IMR-90 (cell line): ENCODE measurements around the gene RIC8A. TPM values are rescaled to one million over a fixed set of nuclear protein-coding genes. Genes with fewer than 3 reads are reported as not detected.

ENCODE experiments used
- ATAC-seq: fragments of 200-7000 bp; cut with Tn5 transposase; 2 replicates; pipeline ENCODE4 v1.9.1; 2020; ENCODE audit warnings: low read depth, mild to moderate bottlenecking, moderate library complexity
- BruUV-seq: library from RNA; stranded (reverse); fragments of 400-500 nt; replicated peaks from 2 replicates; lab custom pipeline; 2021; lab: Mats Ljungman, UMichigan
- CTCF ChIA-PET: fragments of 300-600 bp; formaldehyde crosslinking; extraction: SDS; loops from one replicate; lab custom pipeline; 2021; ENCODE audit warnings: antibody characterized with exemption; lab: Yijun Ruan, JAX
- POLR2A ChIA-PET: fragments of 300-600 bp; sonication (Branson Sonifier 250); formaldehyde crosslinking; loops from one replicate; lab custom pipeline; 2022; ENCODE audit warnings: antibody characterized with exemption; ENCODE audit not compliant: unreplicated experiment; lab: Charles Lee
- DNase-seq: peaks from one replicate; pipeline ENCODE4 v3.0.0; 2013
- H2AFZ ChIP-seq: replicated peaks from 2 replicates; pipeline ENCODE3; 2013; ENCODE audit warnings: low read length, mild to moderate bottlenecking; ENCODE audit not compliant: poor library complexity
- H2AK5ac ChIP-seq: 2 replicates; pipeline ENCODE4 v1.6.1; 2013; ENCODE audit warnings: low read depth, low read length, inconsistent platforms
- H2AK9ac ChIP-seq: replicated peaks from 2 replicates; pipeline ENCODE3; 2013; ENCODE audit warnings: mild to moderate bottlenecking, low read depth, low read length, moderate library complexity; ENCODE audit not compliant: poor library complexity
- H2BK120ac ChIP-seq: 2 replicates; pipeline ENCODE4 v1.6.1; 2013; ENCODE audit warnings: low read depth, low read length, inconsistent platforms
- H2BK15ac ChIP-seq: 3 replicates; pipeline ENCODE4 v1.6.1; 2013; ENCODE audit warnings: low read depth, low read length, inconsistent platforms
- H2BK20ac ChIP-seq: 2 replicates; pipeline ENCODE4 v1.6.1; 2013; ENCODE audit warnings: low read depth, mild to moderate bottlenecking, inconsistent platforms, low read length, moderate library complexity
- H2BK5ac ChIP-seq: 2 replicates; pipeline ENCODE4 v1.6.1; 2013; ENCODE audit warnings: mild to moderate bottlenecking, low read depth, low read length, inconsistent platforms; ENCODE audit not compliant: poor library complexity, severe bottlenecking
- H3K14ac ChIP-seq: replicated peaks from 2 replicates; pipeline ENCODE4 v1.6.1; 2013; ENCODE audit warnings: low read depth, low read length, inconsistent platforms
- H3K18ac ChIP-seq: 2 replicates; pipeline ENCODE4 v1.6.1; 2013; ENCODE audit warnings: low read depth, low read length, control low read depth
- H3K23ac ChIP-seq: 2 replicates; pipeline ENCODE4 v1.6.1; 2013; ENCODE audit warnings: low read depth, low read length, inconsistent platforms
- H3K27ac ChIP-seq: 2 replicates; pipeline ENCODE4 v1.5.1; 2013; ENCODE audit warnings: mild to moderate bottlenecking, control low read depth, low read length; ENCODE audit not compliant: insufficient read depth
- H3K27me3 ChIP-seq: 2 replicates; pipeline ENCODE4 v1.6.1; 2013; ENCODE audit warnings: low read length; ENCODE audit not compliant: control insufficient read depth, insufficient read depth
- H3K36me3 ChIP-seq: 2 replicates; pipeline ENCODE4 v1.6.1; 2013; ENCODE audit warnings: low read length, mixed read lengths; ENCODE audit not compliant: control insufficient read depth, insufficient read depth
- H3K4ac ChIP-seq: 2 replicates; pipeline ENCODE4 v1.6.1; 2013; ENCODE audit warnings: low read depth, low read length, inconsistent platforms
- H3K4me1 ChIP-seq: 2 replicates; pipeline ENCODE4 v1.6.1; 2013; ENCODE audit warnings: low read length, mixed read lengths; ENCODE audit not compliant: control insufficient read depth, insufficient read depth
- H3K4me2 ChIP-seq: 2 replicates; pipeline ENCODE4 v1.6.1; 2013; ENCODE audit warnings: low read depth, mild to moderate bottlenecking, control low read depth, low read length, moderate library complexity
- H3K4me3 ChIP-seq: 2 replicates; pipeline ENCODE4 v1.5.1; 2013; ENCODE audit warnings: low read depth, mild to moderate bottlenecking, control low read depth, low read length, moderate library complexity; ENCODE audit not compliant: insufficient read depth
- H3K56ac ChIP-seq: 2 replicates; pipeline ENCODE4 v1.6.1; 2013; ENCODE audit warnings: low read length, inconsistent platforms; ENCODE audit not compliant: insufficient read depth; ENCODE audit errors: extremely low read depth
- H3K79me1 ChIP-seq, 2 experiments: 2 replicates each; pipeline ENCODE4 v1.6.1; 2013; ENCODE audit warnings: low read length in 2 of 2, inconsistent platforms in 1 of 2, low read depth in 1 of 2
- H3K9ac ChIP-seq: 2 replicates; pipeline ENCODE4 v1.6.1; 2013; ENCODE audit warnings: low read depth, low read length, control low read depth
- H3K9me1 ChIP-seq: 2 replicates; pipeline ENCODE4 v1.6.1; 2013; ENCODE audit warnings: low read length, inconsistent platforms; ENCODE audit not compliant: insufficient read depth
- H3K9me3 ChIP-seq: 2 replicates; pipeline ENCODE4 v1.6.1; 2013; ENCODE audit warnings: low read length; ENCODE audit not compliant: control insufficient read depth, insufficient read depth
- H4K20me1 ChIP-seq: 2 replicates; pipeline ENCODE4 v1.6.1; 2013; ENCODE audit warnings: low read length, inconsistent platforms; ENCODE audit not compliant: insufficient read depth
- H4K5ac ChIP-seq: 2 replicates; pipeline ENCODE4 v1.6.1; 2013; ENCODE audit warnings: mild to moderate bottlenecking, low read depth, low read length, control low read depth
- H4K8ac ChIP-seq, 2 experiments: 2 replicates each; pipeline ENCODE4 v1.6.1; 2013; ENCODE audit warnings: low read depth in 2 of 2, low read length in 2 of 2, control low read depth in 1 of 2, inconsistent platforms in 1 of 2
- H4K91ac ChIP-seq: 2 replicates; pipeline ENCODE4 v1.6.1; 2013; ENCODE audit warnings: low read depth, low read length, inconsistent platforms; ENCODE audit not compliant: insufficient read depth
- BHLHE40 ChIP-seq: fragments of 150-350 bp; IDR thresholded peaks from 2 replicates; pipeline ENCODE4 v1.6.1; 2016; ENCODE audit warnings: mild to moderate bottlenecking, low read depth, low read length
- CEBPB ChIP-seq: IDR thresholded peaks from 2 replicates; pipeline ENCODE4 v1.6.1; 2012; ENCODE audit warnings: low read depth, low read length, improper control_type of control experiment
- CHD1 ChIP-seq: IDR thresholded peaks from 2 replicates; pipeline ENCODE4 v1.6.1; 2012; ENCODE audit warnings: low read depth, low read length, improper control_type of control experiment
- FOS ChIP-seq: fragments of 150-350 bp; IDR thresholded peaks from 2 replicates; pipeline ENCODE4 v1.6.1; 2016; ENCODE audit warnings: low read depth, low read length
- MAFK ChIP-seq: IDR thresholded peaks from 2 replicates; pipeline ENCODE4 v1.6.1; 2012; ENCODE audit warnings: low read depth, low read length, improper control_type of control experiment
- MAZ ChIP-seq: IDR thresholded peaks from 2 replicates; pipeline ENCODE4 v1.6.1; 2012; ENCODE audit warnings: low read depth, mild to moderate bottlenecking, low read length, improper control_type of control experiment, moderate library complexity, borderline replicate concordance
- MXI1 ChIP-seq: IDR thresholded peaks from 2 replicates; pipeline ENCODE4 v1.6.1; 2012; ENCODE audit warnings: low read depth, mild to moderate bottlenecking, low read length, moderate library complexity, borderline replicate concordance
- NFE2L2 ChIP-seq: fragments of 150-350 bp; IDR thresholded peaks from 2 replicates; pipeline ENCODE4 v1.6.1; 2016; ENCODE audit warnings: low read depth, mild to moderate bottlenecking, low read length
- POLR2A ChIP-seq: IDR thresholded peaks from 2 replicates; pipeline ENCODE4 v1.6.1; 2012; ENCODE audit warnings: mild to moderate bottlenecking, low read depth, low read length
- RAD21 ChIP-seq: IDR thresholded peaks from 2 replicates; pipeline ENCODE4 v1.6.1; 2012; ENCODE audit warnings: low read length, improper control_type of control experiment
- RCOR1 ChIP-seq: IDR thresholded peaks from 2 replicates; pipeline ENCODE4 v1.6.1; 2012; ENCODE audit warnings: mild to moderate bottlenecking, low read length, improper control_type of control experiment; ENCODE audit not compliant: insufficient replicate concordance
- RFX5 ChIP-seq: IDR thresholded peaks from 2 replicates; pipeline ENCODE4 v1.8.0; 2012; ENCODE audit warnings: low read depth, mild to moderate bottlenecking, low read length, moderate library complexity
- SMC3 ChIP-seq: fragments of 150-350 bp; IDR thresholded peaks from 2 replicates; pipeline ENCODE4 v1.6.1; 2016; ENCODE audit warnings: low read depth, mild to moderate bottlenecking, antibody characterized with exemption, low read length, moderate library complexity
- WGBS, 2 experiments: methylation state at CpG; one replicate each; pipeline versions ENCODE4 v1.1.5 to v1.1.7; 2013; ENCODE audit warnings: missing lambda C conversion rate in 2 of 2; ENCODE audit not compliant: insufficient read length in 1 of 2; ENCODE audit errors: extremely low coverage in 2 of 2; 5-methylcytosine and 5-hydroxymethylcytosine counted together
- dilution Hi-C: fragments of 300-500 bp; cut with HindIII; formaldehyde crosslinking; loops from one replicate; pipeline ENCODE4 v1.14.3; 2018; ENCODE audit warnings: low sequenced_read_pairs; ENCODE audit not compliant: unreplicated experiment
- in situ Hi-C: fragments of 300-500 bp; cut with MboI; formaldehyde crosslinking; loops from 3 replicates; pipeline ENCODE4 v1.14.3; 2019; ENCODE audit warnings: low sequenced_read_pairs, inconsistent platforms, mixed read lengths
- intact Hi-C: fragments of 100-400 bp; cut with micrococcal nuclease; formaldehyde crosslinking; loops from 2 replicates; pipeline ENCODE4 v1.10.0; 2022
- polyA plus RNA-seq, 3 experiments: library from polyadenylated mRNA; depleted of rRNA; stranded (reverse); fragments of >200 nt; gene quantifications; 2 replicates each; pipeline ENCODE4 v1.2.3, GENCODE V29; 2012; ENCODE audit warnings: low replicate concordance in 1 of 3
- total RNA-seq: library from RNA; depleted of rRNA; stranded (reverse); fragments of >200 nt; gene quantifications from 2 replicates; pipeline ENCODE4 v1.2.3, GENCODE V29; 2012
- TF ChIP-seq, protein P1 (sequence below): fragments of 150-350 bp; IDR thresholded peaks from 2 replicates; pipeline ENCODE4 v1.6.1; 2017; ENCODE audit warnings: mild to moderate bottlenecking, antibody characterized with exemption, low read length, low read depth
- TF ChIP-seq, protein P2 (sequence below): fragments of 150-350 bp; IDR thresholded peaks from 2 replicates; pipeline ENCODE4 v1.6.1; 2016; ENCODE audit warnings: low read depth, mild to moderate bottlenecking, low read length, moderate library complexity, borderline replicate concordance
- TF ChIP-seq, protein P3 (sequence below): conservative IDR thresholded peaks from 2 replicates; pipeline ENCODE4 v1.5.1; 2012; ENCODE audit warnings: mild to moderate bottlenecking, low read depth, low read length, improper control_type of control experiment

Gene RIC8A
- total and polyA plus RNA-seq, 2 of the 4 experiments (the other 2 are of a cell fraction), result 129 to 188 TPM

DNA sequence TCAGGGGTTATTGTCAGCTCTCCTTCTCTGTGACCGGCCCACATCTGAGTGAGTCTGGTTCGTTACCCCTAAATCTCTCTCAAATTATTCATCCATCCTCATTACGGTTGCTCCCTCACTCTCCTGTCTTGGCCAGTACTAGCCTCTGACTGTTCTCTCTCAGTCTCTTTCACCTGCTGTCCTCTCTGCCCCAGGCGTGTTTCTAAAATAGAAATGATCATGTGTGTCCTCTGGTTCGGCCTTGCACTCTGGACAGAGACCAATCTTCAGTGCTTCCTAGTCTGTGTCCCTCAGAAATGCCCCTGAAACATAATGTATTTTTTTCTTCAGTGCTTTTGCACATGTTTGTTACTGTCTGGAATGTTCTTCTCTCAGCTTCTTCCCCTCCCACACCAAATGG, 34.1 kb downstream of the RIC8A start:
- H3K4ac ChIP-seq, result no peak overlapping the region
- no peak overlapping the region for H3K4me2 ChIP-seq
- H2AK9ac ChIP-seq, result no peak overlapping the region
- ATAC-seq (no peak), DNase-seq (no peak)
- H3K23ac ChIP-seq, result no peak overlapping the region
- no peak overlapping the region for H2BK5ac ChIP-seq
- 100% methylated on average over 2 of the region's 5 CpGs; no CpG with 5 or more reads in 1 of the 2 experiments for WGBS, 2 experiments
- intact Hi-C loops, result no loop called here
- TF ChIP-seq BHLHE40, result no peak
- no peak for TF ChIP-seq RFX5
- TF ChIP-seq, protein P1, sequence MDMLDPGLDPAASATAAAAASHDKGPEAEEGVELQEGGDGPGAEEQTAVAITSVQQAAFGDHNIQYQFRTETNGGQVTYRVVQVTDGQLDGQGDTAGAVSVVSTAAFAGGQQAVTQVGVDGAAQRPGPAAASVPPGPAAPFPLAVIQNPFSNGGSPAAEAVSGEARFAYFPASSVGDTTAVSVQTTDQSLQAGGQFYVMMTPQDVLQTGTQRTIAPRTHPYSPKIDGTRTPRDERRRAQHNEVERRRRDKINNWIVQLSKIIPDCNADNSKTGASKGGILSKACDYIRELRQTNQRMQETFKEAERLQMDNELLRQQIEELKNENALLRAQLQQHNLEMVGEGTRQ, result no peak
- TF ChIP-seq RAD21, result no peak
- no peak for TF ChIP-seq MXI1
- TF ChIP-seq, protein P2, sequence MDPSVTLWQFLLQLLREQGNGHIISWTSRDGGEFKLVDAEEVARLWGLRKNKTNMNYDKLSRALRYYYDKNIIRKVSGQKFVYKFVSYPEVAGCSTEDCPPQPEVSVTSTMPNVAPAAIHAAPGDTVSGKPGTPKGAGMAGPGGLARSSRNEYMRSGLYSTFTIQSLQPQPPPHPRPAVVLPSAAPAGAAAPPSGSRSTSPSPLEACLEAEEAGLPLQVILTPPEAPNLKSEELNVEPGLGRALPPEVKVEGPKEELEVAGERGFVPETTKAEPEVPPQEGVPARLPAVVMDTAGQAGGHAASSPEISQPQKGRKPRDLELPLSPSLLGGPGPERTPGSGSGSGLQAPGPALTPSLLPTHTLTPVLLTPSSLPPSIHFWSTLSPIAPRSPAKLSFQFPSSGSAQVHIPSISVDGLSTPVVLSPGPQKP, result no peak
- TF ChIP-seq SMC3, result no peak
- no peak for TF ChIP-seq RCOR1
- no peak for TF ChIP-seq MAZ
- TF ChIP-seq FOS, result no peak
- TF ChIP-seq, protein P3, sequence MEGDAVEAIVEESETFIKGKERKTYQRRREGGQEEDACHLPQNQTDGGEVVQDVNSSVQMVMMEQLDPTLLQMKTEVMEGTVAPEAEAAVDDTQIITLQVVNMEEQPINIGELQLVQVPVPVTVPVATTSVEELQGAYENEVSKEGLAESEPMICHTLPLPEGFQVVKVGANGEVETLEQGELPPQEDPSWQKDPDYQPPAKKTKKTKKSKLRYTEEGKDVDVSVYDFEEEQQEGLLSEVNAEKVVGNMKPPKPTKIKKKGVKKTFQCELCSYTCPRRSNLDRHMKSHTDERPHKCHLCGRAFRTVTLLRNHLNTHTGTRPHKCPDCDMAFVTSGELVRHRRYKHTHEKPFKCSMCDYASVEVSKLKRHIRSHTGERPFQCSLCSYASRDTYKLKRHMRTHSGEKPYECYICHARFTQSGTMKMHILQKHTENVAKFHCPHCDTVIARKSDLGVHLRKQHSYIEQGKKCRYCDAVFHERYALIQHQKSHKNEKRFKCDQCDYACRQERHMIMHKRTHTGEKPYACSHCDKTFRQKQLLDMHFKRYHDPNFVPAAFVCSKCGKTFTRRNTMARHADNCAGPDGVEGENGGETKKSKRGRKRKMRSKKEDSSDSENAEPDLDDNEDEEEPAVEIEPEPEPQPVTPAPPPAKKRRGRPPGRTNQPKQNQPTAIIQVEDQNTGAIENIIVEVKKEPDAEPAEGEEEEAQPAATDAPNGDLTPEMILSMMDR, result no peak
- no peak for TF ChIP-seq CHD1
- no peak for TF ChIP-seq NFE2L2
- TF ChIP-seq POLR2A, result no peak
- no peak for TF ChIP-seq CEBPB
- no peak for TF ChIP-seq MAFK
- H2BK20ac ChIP-seq, result no peak overlapping the region
- H3K27me3 ChIP-seq, result no peaks in the 10 kb centered on the region
- BruUV-seq, result no TSS peak
- no peak overlapping the region for H2BK15ac ChIP-seq
- H3K56ac ChIP-seq, result no peak overlapping the region
- no peak overlapping the region for H3K14ac ChIP-seq
- no peak overlapping the region for H3K27ac ChIP-seq
- ChIA-PET POLR2A (no interaction called here), CTCF (interaction anchor here (2.3 kb wide), 1 partner anchor 9 kb away, joined by 10 read pairs; no protein-coding TSS in a partner anchor)
- H2AFZ ChIP-seq, result no peak overlapping the region
- no peak overlapping the region for H4K5ac ChIP-seq
- 0 out of 2 replicates have a peak, but pooled peaks cover 5% of the 10 kb centered on the region for H3K9me1 ChIP-seq
- H3K9ac ChIP-seq, result no peak overlapping the region
- no peak overlapping the region for H4K8ac ChIP-seq
- no peak overlapping the region for H2BK120ac ChIP-seq
- H3K4me3 ChIP-seq, result no peak overlapping the region
- no peaks in the 10 kb centered on the region; the same call in 1 of the 2 replicates for H3K4me1 ChIP-seq
- peaks cover 30% of the 10 kb centered on the region for H3K36me3 ChIP-seq
- in situ Hi-C loops, result loop anchor here (5.0 kb wide), 1 partner anchor 36 kb away; the partner anchor contains the start of gene NLRP6
- H3K18ac ChIP-seq, result no peak overlapping the region
- peaks cover 26 to 38% of the 10 kb centered on the region in 2 experiments for H3K79me1 ChIP-seq
- H4K91ac ChIP-seq, result no peak overlapping the region
- H4K20me1 ChIP-seq, result peaks cover 12% of the 10 kb centered on the region
- no peak overlapping the region for H2AK5ac ChIP-seq
- H3K9me3 ChIP-seq, result no peaks in the 10 kb centered on the region
- dilution Hi-C loops, result no loop called here
